HEK293T (cell line): ENCODE data around the gene HOXA4.

Experiments used
- ARNT ChIP-seq: fragments of 450-650 bp; IDR thresholded peaks from 2 replicates; pipeline ENCODE4 v1.6.1; 2017; ENCODE audit warnings: mild to moderate bottlenecking
- BHLHE40 ChIP-seq: fragments of 450-650 bp; IDR thresholded peaks from 2 replicates; pipeline ENCODE4 v1.6.1; 2016; ENCODE audit warnings: mild to moderate bottlenecking, moderate library complexity, borderline replicate concordance
- ELF4 ChIP-seq: fragments of 450-650 bp; IDR thresholded peaks from 2 replicates; pipeline ENCODE4 v1.6.1; 2017; ENCODE audit warnings: antibody characterized with exemption
- FOXA1 ChIP-seq: fragments of 450-650 bp; IDR thresholded peaks from 2 replicates; pipeline ENCODE4 v1.6.1; 2016; ENCODE audit warnings: mild to moderate bottlenecking
- FOXK2 ChIP-seq: fragments of 450-650 bp; IDR thresholded peaks from 2 replicates; pipeline ENCODE4 v1.6.1; 2016; ENCODE audit warnings: mild to moderate bottlenecking
- FOXM1 ChIP-seq: fragments of 450-650 bp; IDR thresholded peaks from 2 replicates; pipeline ENCODE4 v1.6.1; 2017; ENCODE audit warnings: mild to moderate bottlenecking, borderline replicate concordance
- HDGF ChIP-seq: fragments of 450-650 bp; IDR thresholded peaks from 2 replicates; pipeline ENCODE4 v1.6.1; 2017; ENCODE audit warnings: antibody characterized with exemption, borderline replicate concordance
- L3MBTL2 ChIP-seq: fragments of 450-650 bp; conservative IDR thresholded peaks from 2 replicates; pipeline ENCODE4 v1.6.1; 2016; ENCODE audit warnings: mild to moderate bottlenecking
- LEF1 ChIP-seq: fragments of 450-650 bp; IDR thresholded peaks from 2 replicates; pipeline ENCODE4 v1.6.1; 2017; ENCODE audit warnings: mild to moderate bottlenecking, borderline replicate concordance
- NFRKB ChIP-seq: fragments of 450-650 bp; IDR thresholded peaks from 2 replicates; pipeline ENCODE4 v1.6.1; 2016; ENCODE audit warnings: mild to moderate bottlenecking, moderate library complexity
- SP1 ChIP-seq: fragments of 450-650 bp; IDR thresholded peaks from 2 replicates; pipeline ENCODE4 v1.6.1; 2017
- SUZ12 ChIP-seq: fragments of 450-650 bp; IDR thresholded peaks from 2 replicates; pipeline ENCODE4 v1.6.1; 2016; ENCODE audit warnings: mild to moderate bottlenecking
- TARDBP ChIP-seq: fragments of 450-650 bp; IDR thresholded peaks from 2 replicates; pipeline ENCODE4 v1.6.1; 2016
- TF ChIP-seq, protein P1 (sequence below): fragments of 450-650 bp; IDR thresholded peaks from 2 replicates; pipeline ENCODE4 v1.6.1; 2016

DNA sequence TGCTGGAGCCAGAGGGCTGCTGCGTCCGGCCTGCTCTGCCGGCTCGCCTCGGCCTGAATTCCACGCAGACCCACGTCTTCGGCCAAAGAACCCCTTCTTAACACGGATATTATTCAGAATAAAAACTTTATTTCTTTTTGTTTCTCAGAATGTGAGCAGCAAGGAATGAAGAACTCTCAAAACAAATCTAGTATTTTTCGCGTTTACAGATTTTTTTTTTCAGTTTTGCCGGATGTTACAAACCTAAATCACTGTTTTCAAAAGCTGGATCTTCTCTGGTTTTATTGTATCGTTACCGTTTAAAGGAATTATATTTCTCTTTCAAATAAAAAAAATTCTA lies 23.7 kb downstream of the HOXA4 start:
- TF ChIP-seq ARNT (no peak), FOXA1 (no peak), HDGF (no peak), BHLHE40 (no peak), FOXM1 (no peak), NFRKB (no peak), L3MBTL2 (no peak), SUZ12 (no peak), LEF1 (no peak), FOXK2 (no peak), ELF4 (no peak), TARDBP (no peak), SP1 (no peak)
- TF ChIP-seq, protein P1, sequence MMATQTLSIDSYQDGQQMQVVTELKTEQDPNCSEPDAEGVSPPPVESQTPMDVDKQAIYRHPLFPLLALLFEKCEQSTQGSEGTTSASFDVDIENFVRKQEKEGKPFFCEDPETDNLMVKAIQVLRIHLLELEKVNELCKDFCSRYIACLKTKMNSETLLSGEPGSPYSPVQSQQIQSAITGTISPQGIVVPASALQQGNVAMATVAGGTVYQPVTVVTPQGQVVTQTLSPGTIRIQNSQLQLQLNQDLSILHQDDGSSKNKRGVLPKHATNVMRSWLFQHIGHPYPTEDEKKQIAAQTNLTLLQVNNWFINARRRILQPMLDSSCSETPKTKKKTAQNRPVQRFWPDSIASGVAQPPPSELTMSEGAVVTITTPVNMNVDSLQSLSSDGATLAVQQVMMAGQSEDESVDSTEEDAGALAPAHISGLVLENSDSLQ = no peak
